SU-DHL-6 (cell line): Measurements from ENCODE around the gene ITPRIP.

Experiments
- H2AFZ ChIP-seq: fragments of 200-600 bp; sonication (generic); 2 replicates; pipeline ENCODE4 v1.6.1; 2014; ENCODE audit warnings: low read depth, mild to moderate bottlenecking, moderate library complexity, mixed read lengths, antibody characterized with exemption, low read length; ENCODE audit not compliant: severe bottlenecking
- H3F3A ChIP-seq: fragments of 200-600 bp; shearing (Covaris generic); 2 replicates; pipeline ENCODE4 v1.6.0; 2016; ENCODE audit warnings: antibody characterized with exemption, mild to moderate bottlenecking; ENCODE audit not compliant: insufficient read depth
- H3K27ac ChIP-seq: fragments of 200-600 bp; sonication (generic); 2 replicates; pipeline ENCODE4 v1.5.1; 2016; ENCODE audit warnings: low read depth, mild to moderate bottlenecking, low read length, moderate library complexity, mixed read lengths
- H3K27me3 ChIP-seq: fragments of 200-600 bp; sonication (generic), shearing (Covaris generic); 2 replicates; pipeline ENCODE4 v1.6.0; 2014; ENCODE audit warnings: mild to moderate bottlenecking, low read length
- H3K36me3 ChIP-seq: fragments of 200-600 bp; sonication (generic); 2 replicates; pipeline ENCODE4 v1.6.1; 2014; ENCODE audit warnings: mild to moderate bottlenecking, low read length, mixed read lengths
- H3K4me2 ChIP-seq: fragments of 300-600, 200-600 bp; shearing (Covaris generic), sonication (generic); 2 replicates; pipeline ENCODE4 v1.6.0; 2014; ENCODE audit warnings: low read length, low read depth, mild to moderate bottlenecking; ENCODE audit not compliant: poor library complexity, severe bottlenecking
- H3K4me3 ChIP-seq: fragments of 200-600 bp; sonication (generic); 2 replicates; pipeline ENCODE4 v1.5.1; 2014; ENCODE audit warnings: antibody characterized with exemption, low read length, mild to moderate bottlenecking, mixed read lengths; ENCODE audit not compliant: insufficient read depth, poor library complexity, severe bottlenecking
- H3K79me2 ChIP-seq: fragments of 200-600 bp; sonication (generic); 2 replicates; pipeline ENCODE4 v1.6.1; 2014; ENCODE audit warnings: mild to moderate bottlenecking, low read length, moderate library complexity; ENCODE audit not compliant: insufficient read depth
- H3K9ac ChIP-seq: fragments of 200-600 bp; sonication (generic); 2 replicates; pipeline ENCODE4 v1.7.0; 2014; ENCODE audit warnings: mild to moderate bottlenecking, low read length
- H3K9me2 ChIP-seq: fragments of 200-600 bp; sonication (generic); replicated peaks from 2 replicates; pipeline ENCODE4 v1.6.1; 2014; ENCODE audit warnings: low read length; ENCODE audit not compliant: insufficient read depth
- H3K9me3 ChIP-seq: fragments of 200-600 bp; sonication (generic); 2 replicates; pipeline ENCODE4 v1.6.1; 2014; ENCODE audit warnings: low read length, mixed read lengths; ENCODE audit not compliant: insufficient read depth
- H4K20me1 ChIP-seq: fragments of 200-600 bp; sonication (generic); 2 replicates; pipeline ENCODE4 v1.6.1; 2014; ENCODE audit warnings: low read depth, mild to moderate bottlenecking, antibody characterized with exemption, low read length, moderate library complexity, mixed read lengths
- EZH2phosphoT487 ChIP-seq: fragments of 200-600 bp; sonication (generic), shearing (Covaris generic); conservative IDR thresholded peaks from 2 replicates; pipeline ENCODE4 v1.6.1; 2018; ENCODE audit warnings: mild to moderate bottlenecking, antibody characterized with exemption, low read length, moderate library complexity, mixed read lengths
- TF ChIP-seq, protein P1 (sequence below): fragments of 200-600 bp; sonication (generic); IDR thresholded peaks from one replicate; pipeline ENCODE4 v1.5.1; 2017; ENCODE audit warnings: antibody characterized with exemption, mild to moderate bottlenecking, low read length, moderate library complexity; ENCODE audit not compliant: insufficient read depth, poor library complexity, severe bottlenecking

ITPRIP gene

DNA sequence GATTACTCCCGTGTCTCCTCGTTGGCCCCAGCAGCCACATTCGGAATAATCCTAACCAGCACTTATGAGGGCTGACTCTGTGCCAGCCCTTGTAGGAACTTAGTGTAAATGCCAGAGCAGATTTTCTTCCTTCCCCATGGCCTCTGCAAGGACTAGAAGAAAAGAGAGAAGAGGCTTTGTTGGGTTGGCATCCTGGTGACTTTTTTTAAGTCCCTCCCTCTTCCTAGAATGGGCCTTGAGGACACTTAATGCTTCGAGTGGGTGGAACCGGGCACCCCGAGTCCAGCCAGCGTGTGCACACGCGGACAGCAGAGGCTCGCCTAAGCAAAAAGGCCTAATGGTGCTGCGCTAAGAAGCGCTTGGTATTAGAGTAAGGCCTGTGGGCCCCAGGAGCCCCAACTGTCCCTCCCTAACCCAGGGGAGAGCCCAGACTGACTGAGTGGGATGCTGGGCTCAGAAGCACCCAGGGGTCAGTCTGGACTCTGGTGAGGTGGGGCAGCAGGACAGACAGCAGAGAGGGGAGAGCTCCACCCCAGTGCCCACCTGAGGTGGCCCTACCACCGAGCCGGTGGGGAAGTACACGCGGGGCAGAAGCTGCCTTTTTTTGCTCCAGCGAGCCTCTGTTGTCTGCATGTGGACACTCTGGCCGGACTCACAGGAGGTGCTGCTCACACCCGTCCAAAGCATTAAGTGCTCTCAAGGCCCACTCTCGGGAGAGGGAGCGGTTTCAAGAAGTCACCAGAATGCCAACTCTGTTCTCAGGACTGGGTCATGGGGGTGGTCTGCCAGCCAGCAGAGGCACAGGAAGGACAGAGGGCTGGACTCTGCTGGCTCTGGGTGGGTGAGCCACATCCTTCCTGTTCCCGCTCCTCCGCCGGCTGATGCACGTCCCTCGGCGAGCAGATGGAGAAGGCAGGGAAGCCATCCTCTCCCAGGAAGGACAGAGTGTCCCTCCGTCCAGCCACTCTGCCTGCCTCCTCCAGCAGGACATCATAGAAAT, 12.5 kb downstream of the ITPRIP start:
- no peaks in the 10 kb centered on the region for H3K36me3 ChIP-seq
- peaks cover 11% of the 10 kb centered on the region; the same call in 1 of the 2 replicates for H4K20me1 ChIP-seq
- H3K4me2 ChIP-seq, result no peak overlapping the region
- TF ChIP-seq EZH2phosphoT487, result no peak
- TF ChIP-seq, protein P1, sequence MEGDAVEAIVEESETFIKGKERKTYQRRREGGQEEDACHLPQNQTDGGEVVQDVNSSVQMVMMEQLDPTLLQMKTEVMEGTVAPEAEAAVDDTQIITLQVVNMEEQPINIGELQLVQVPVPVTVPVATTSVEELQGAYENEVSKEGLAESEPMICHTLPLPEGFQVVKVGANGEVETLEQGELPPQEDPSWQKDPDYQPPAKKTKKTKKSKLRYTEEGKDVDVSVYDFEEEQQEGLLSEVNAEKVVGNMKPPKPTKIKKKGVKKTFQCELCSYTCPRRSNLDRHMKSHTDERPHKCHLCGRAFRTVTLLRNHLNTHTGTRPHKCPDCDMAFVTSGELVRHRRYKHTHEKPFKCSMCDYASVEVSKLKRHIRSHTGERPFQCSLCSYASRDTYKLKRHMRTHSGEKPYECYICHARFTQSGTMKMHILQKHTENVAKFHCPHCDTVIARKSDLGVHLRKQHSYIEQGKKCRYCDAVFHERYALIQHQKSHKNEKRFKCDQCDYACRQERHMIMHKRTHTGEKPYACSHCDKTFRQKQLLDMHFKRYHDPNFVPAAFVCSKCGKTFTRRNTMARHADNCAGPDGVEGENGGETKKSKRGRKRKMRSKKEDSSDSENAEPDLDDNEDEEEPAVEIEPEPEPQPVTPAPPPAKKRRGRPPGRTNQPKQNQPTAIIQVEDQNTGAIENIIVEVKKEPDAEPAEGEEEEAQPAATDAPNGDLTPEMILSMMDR, result no peak
- H3K4me3 ChIP-seq, result no peak overlapping the region
- no peaks in the 10 kb centered on the region for H3K9me3 ChIP-seq
- H3K27ac ChIP-seq, result no peak overlapping the region
- no peaks in the 10 kb centered on the region for H3K27me3 ChIP-seq
- H3K9me2 ChIP-seq, result no peaks in the 10 kb centered on the region
- no peak overlapping the region for H3K9ac ChIP-seq
- peaks cover 91% of the 10 kb centered on the region for H3K79me2 ChIP-seq
- H2AFZ ChIP-seq, result no peak overlapping the region
- no peaks in the 10 kb centered on the region for H3F3A ChIP-seq

GRCh38 chr10:104324931-104325330, 13.3 kb downstream of the ITPRIP start:
- no peak overlapping the region for H3K4me2 ChIP-seq
- H4K20me1 ChIP-seq, result peaks cover 5% of the 10 kb centered on the region; the same call in 1 of the 2 replicates
- H3K27ac ChIP-seq, result no peak overlapping the region

DNA sequence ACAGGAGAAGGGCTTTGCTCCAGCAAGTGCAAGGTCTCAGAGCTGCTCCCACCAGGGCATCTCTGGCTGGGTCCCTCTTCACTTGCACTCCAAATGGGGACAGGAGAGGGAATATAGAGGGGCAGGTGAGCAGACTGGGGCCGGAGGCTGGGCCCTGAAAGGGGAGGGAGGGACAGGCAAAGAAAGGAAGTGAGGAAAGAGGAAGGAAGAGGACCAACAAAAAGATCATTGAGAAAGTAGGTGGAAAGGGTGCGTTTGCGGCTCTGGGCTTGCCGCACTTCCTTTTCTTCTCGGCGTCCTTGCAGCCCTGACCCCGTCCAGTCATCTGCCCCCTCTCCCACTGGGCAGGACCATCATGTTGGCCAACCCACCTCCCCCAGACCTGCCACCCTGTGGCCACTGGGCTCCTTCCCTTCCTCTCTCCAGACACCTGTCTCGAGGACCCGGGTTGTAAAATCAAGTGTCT, 14.0 kb downstream of the ITPRIP start:
- Histone ChIP-seq H3K9me2 (no peaks in the 10 kb centered on the region), H3F3A (no peaks in the 10 kb centered on the region), H3K27ac (no peak overlapping the region), H3K4me3 (no peak overlapping the region), H3K79me2 (peaks cover 91% of the 10 kb centered on the region), H2AFZ (no peak overlapping the region), H3K36me3 (no peaks in the 10 kb centered on the region), H3K9ac (no peak overlapping the region), H4K20me1 (no peaks in the 10 kb centered on the region; the same call in 1 of the 2 replicates), H3K4me2 (no peak overlapping the region), H3K9me3 (no peaks in the 10 kb centered on the region), H3K27me3 (no peaks in the 10 kb centered on the region)
- TF ChIP-seq, protein P1, result no peak
- TF ChIP-seq EZH2phosphoT487, result no peak

More at GRCh38 chr10:104324931-104325330, 13.3 kb downstream of the ITPRIP start:
- no peak overlapping the region for H3K9ac ChIP-seq
- TF ChIP-seq, protein P1, result no peak
- no peak for TF ChIP-seq EZH2phosphoT487
- H2AFZ ChIP-seq, result no peak overlapping the region
- no peaks in the 10 kb centered on the region for H3K9me3 ChIP-seq
- H3K27me3 ChIP-seq, result no peaks in the 10 kb centered on the region
- no peak overlapping the region for H3K4me3 ChIP-seq
- H3K9me2 ChIP-seq, result no peaks in the 10 kb centered on the region
- peaks cover 91% of the 10 kb centered on the region for H3K79me2 ChIP-seq
- H3K36me3 ChIP-seq, result no peaks in the 10 kb centered on the region
- H3F3A ChIP-seq, result no peaks in the 10 kb centered on the region
